ENCODE data around the gene AUNIP.

Gene AUNIP

DNA sequence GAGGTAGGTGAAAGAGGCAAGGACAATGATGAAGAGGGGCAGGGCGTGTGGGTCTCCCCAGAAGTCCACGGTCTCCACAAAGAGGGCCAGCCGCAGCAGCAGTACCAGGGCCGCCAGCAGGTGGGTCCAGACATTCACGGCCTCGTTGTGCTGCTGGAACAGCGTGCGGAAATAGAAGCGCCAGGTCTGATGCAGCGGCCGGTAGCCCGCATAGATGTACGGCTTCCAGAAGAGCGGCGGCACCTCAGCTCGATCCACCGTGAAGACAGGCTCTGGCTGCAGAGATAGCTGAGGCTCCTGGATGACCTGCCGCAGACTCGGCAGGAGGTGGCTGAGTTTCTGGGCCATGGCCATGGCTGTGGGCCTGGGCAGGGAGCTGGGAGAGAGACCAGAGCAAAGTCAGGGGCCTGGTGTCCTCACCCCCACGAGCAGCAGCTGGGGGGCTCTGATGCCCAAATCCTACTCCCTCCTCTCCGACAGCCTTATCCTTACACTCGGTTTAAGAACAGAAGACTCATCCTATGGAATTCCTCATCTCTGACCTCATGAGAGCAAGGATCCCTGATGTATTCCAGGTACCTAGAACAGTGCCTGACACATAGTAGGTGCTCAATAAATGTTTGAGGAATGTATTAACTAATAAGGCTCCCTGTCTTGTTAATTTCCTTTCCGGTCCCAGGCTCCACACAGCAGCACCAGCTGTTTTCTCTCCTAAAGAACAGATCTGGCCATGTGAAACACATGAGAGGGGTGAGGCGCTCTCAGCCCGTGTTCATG, 4.4 kb upstream of the AUNIP start:
- no peak overlapping the region for H2AFZ ChIP-seq (ENCODE audit: low read depth, low read length, severe bottlenecking)
- H3K27me3 ChIP-seq (ENCODE audit: low read length) = no peaks in the 10 kb centered on the region
- H3K9me3 ChIP-seq (ENCODE audit: insufficient read depth, low read length) = no peaks in the 10 kb centered on the region
- H3K4me2 ChIP-seq (ENCODE audit: low read depth, low read length, poor library complexity, severe bottlenecking) = no peak overlapping the region
- H3K9ac ChIP-seq (ENCODE audit: low read length) = no peak overlapping the region
- TF ChIP-seq EZH2phosphoT487 (conservative IDR thresholded peaks at IDR 0.05; ENCODE audit: low read length) = no peak
- TF ChIP-seq, protein P1, sequence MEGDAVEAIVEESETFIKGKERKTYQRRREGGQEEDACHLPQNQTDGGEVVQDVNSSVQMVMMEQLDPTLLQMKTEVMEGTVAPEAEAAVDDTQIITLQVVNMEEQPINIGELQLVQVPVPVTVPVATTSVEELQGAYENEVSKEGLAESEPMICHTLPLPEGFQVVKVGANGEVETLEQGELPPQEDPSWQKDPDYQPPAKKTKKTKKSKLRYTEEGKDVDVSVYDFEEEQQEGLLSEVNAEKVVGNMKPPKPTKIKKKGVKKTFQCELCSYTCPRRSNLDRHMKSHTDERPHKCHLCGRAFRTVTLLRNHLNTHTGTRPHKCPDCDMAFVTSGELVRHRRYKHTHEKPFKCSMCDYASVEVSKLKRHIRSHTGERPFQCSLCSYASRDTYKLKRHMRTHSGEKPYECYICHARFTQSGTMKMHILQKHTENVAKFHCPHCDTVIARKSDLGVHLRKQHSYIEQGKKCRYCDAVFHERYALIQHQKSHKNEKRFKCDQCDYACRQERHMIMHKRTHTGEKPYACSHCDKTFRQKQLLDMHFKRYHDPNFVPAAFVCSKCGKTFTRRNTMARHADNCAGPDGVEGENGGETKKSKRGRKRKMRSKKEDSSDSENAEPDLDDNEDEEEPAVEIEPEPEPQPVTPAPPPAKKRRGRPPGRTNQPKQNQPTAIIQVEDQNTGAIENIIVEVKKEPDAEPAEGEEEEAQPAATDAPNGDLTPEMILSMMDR (IDR thresholded peaks at IDR 0.05; ENCODE audit: insufficient read depth, low read length, poor library complexity, severe bottlenecking) = no peak
- H3K9me2 ChIP-seq (replicated peaks; ENCODE audit: insufficient read depth, low read length) = no peaks in the 10 kb centered on the region
- no peaks in the 10 kb centered on the region for H4K20me1 ChIP-seq (ENCODE audit: low read depth, low read length)
- H3F3A ChIP-seq (ENCODE audit: insufficient read depth) = no peaks in the 10 kb centered on the region
- no peak overlapping the region for H3K27ac ChIP-seq (ENCODE audit: low read depth, low read length)
- H3K79me2 ChIP-seq (ENCODE audit: insufficient read depth, low read length) = no peaks in the 10 kb centered on the region; the same call in 1 of the 2 replicates
- H3K36me3 ChIP-seq (ENCODE audit: low read length) = no peaks in the 10 kb centered on the region
- no peak overlapping the region for H3K4me3 ChIP-seq (ENCODE audit: insufficient read depth, low read length, poor library complexity, severe bottlenecking)

GRCh38 chr1:25862785-25863485, 3.7 kb upstream of the AUNIP start:
- no peaks in the 10 kb centered on the region for H3K9me3 ChIP-seq (ENCODE audit: insufficient read depth, low read length)
- no peak overlapping the region for H3K4me3 ChIP-seq (ENCODE audit: insufficient read depth, low read length, poor library complexity, severe bottlenecking)
- H3K9ac ChIP-seq (ENCODE audit: low read length) = no peak overlapping the region
- no peaks in the 10 kb centered on the region for H3K9me2 ChIP-seq (replicated peaks; ENCODE audit: insufficient read depth, low read length)
- H2AFZ ChIP-seq (ENCODE audit: low read depth, low read length, severe bottlenecking) = no peak overlapping the region
- no peaks in the 10 kb centered on the region for H3F3A ChIP-seq (ENCODE audit: insufficient read depth)
- H4K20me1 ChIP-seq (ENCODE audit: low read depth, low read length) = no peaks in the 10 kb centered on the region
- no peaks in the 10 kb centered on the region for H3K27me3 ChIP-seq (ENCODE audit: low read length)
- TF ChIP-seq EZH2phosphoT487 (conservative IDR thresholded peaks at IDR 0.05; ENCODE audit: low read length) = no peak
- TF ChIP-seq, protein P1 (IDR thresholded peaks at IDR 0.05; ENCODE audit: insufficient read depth, low read length, poor library complexity, severe bottlenecking) = no peak
- no peak overlapping the region for H3K27ac ChIP-seq (ENCODE audit: low read depth, low read length)
- no peak overlapping the region for H3K4me2 ChIP-seq (ENCODE audit: low read depth, low read length, poor library complexity, severe bottlenecking)
- H3K79me2 ChIP-seq (ENCODE audit: insufficient read depth, low read length) = no peaks in the 10 kb centered on the region; the same call in 1 of the 2 replicates
- H3K36me3 ChIP-seq (ENCODE audit: low read length) = no peaks in the 10 kb centered on the region

DNA sequence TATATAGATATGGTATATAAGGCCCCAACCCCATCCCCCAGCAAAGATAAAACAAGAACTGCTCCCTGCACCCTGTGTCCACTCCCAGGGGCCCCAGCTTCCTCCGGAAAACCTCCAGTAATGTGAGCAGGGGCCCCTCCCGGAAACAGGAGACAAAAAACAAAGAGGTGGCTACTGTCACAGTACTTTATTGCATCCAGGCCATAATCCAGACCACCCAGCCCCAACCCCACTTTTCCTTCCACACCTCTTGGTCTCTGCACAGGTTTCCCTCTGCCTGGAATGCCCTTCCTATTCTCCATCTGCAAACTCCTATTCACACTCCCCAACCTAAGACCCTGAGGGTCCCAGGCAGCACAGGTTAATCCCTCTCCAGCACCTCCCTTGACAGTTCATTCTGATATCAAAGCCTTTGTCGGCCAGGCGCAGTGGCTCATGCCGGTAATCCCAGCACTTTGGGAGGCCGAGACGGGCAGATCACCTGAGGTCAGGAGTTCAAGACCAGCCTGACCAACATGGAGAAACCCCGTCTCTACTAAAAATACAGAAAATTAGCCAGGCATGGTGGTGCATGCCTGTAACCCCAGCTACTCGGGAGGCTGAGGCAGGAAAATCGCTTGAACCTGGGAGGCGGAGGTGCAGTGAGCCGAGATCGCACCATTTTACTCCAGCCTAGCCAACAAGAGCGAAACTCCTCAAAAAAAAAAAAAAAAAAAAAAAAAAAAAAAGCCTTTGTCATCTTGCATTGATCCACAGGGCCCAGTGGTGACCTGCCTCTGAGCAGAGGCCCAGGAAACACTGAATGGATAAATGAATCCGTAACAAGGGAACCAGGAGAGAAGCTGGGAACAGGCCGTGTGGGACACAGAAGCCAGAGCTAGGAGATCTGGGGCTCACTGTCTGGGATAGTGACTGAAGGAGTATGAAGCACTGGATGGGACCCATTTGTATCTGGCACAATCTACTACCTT, 2.3 kb upstream of the AUNIP start:
- no peak overlapping the region for H3K27ac ChIP-seq (ENCODE audit: low read depth, low read length)
- H3K4me3 ChIP-seq (ENCODE audit: insufficient read depth, low read length, poor library complexity, severe bottlenecking) = no peak overlapping the region
- no peak overlapping the region for H3K9ac ChIP-seq (ENCODE audit: low read length)
- TF ChIP-seq EZH2phosphoT487 (conservative IDR thresholded peaks at IDR 0.05; ENCODE audit: low read length) = no peak
- TF ChIP-seq, protein P1 (IDR thresholded peaks at IDR 0.05; ENCODE audit: insufficient read depth, low read length, poor library complexity, severe bottlenecking) = no peak
- no peaks in the 10 kb centered on the region for H3F3A ChIP-seq (ENCODE audit: insufficient read depth)
- H3K27me3 ChIP-seq (ENCODE audit: low read length) = no peaks in the 10 kb centered on the region
- H3K4me2 ChIP-seq (ENCODE audit: low read depth, low read length, poor library complexity, severe bottlenecking) = no peak overlapping the region
- H2AFZ ChIP-seq (ENCODE audit: low read depth, low read length, severe bottlenecking) = no peak overlapping the region
- no peaks in the 10 kb centered on the region for H3K9me3 ChIP-seq (ENCODE audit: insufficient read depth, low read length)
- H4K20me1 ChIP-seq (ENCODE audit: low read depth, low read length) = no peaks in the 10 kb centered on the region
- H3K36me3 ChIP-seq (ENCODE audit: low read length) = no peaks in the 10 kb centered on the region
- no peaks in the 10 kb centered on the region; the same call in 1 of the 2 replicates for H3K79me2 ChIP-seq (ENCODE audit: insufficient read depth, low read length)
- H3K9me2 ChIP-seq (replicated peaks; ENCODE audit: insufficient read depth, low read length) = no peaks in the 10 kb centered on the region
